ENCODE results near the gene PFN4. TPM values are rescaled to one million over a fixed set of nuclear protein-coding genes. Genes with fewer than 3 reads are reported as not detected.

Gene PFN4
- total RNA-seq = 0.39 TPM in 1 of 2 replicates, not detected in the other

GRCh38 chr2:24123195-24123921 is at the start of gene PFN4, which contains the start of gene FAM228B:
TSS of gene PFN4 (minus strand) at chr2:24123334. CDS start at chr2:24122535, 799 bp downstream.
TSS of gene FAM228B (plus strand) at chr2:24123469. CDS start at chr2:24124362, 893 bp downstream.

GRCh38 chr2:24084386-24085199 is 38.5 kb downstream of the PFN4 start, which contains the start of gene TP53I3:
TSS of gene TP53I3 (minus strand) at chr2:24084834. CDS start at chr2:24084326, 508 bp downstream.

GRCh38 chr2:24075915-24076848 is 47.0 kb downstream of the PFN4 start, which contains the start of gene SF3B6:
TSS of gene SF3B6 (minus strand) at chr2:24076326. CDS start at chr2:24076229, 97 bp downstream.

Other genes starting within 250 kb of the PFN4 start
- 3.5 and 3.9 TPM in 2 replicates for gene ATAD2B, start 196.2 kb downstream of the PFN4 start, total RNA-seq
- gene UBXN2A, start 182.9 kb downstream of the PFN4 start, total RNA-seq = 9.9 and 12.3 TPM in 2 replicates
- not detected in 2 replicates for gene MFSD2B, start 113.2 kb downstream of the PFN4 start, total RNA-seq
- 5.6 and 8.1 TPM in 2 replicates for gene WDCP, start 75.9 kb downstream of the PFN4 start, total RNA-seq
- 12.2 and 23.0 TPM in 2 replicates for gene FKBP1B, start 73.6 kb downstream of the PFN4 start, total RNA-seq
- gene SF3B6, start 47.0 kb downstream of the PFN4 start, total RNA-seq = 264 and 278 TPM in 2 replicates
- 40.8 and 43.4 TPM in 2 replicates for gene TP53I3, start 38.5 kb downstream of the PFN4 start, total RNA-seq
- gene FAM228B, start 135 bp upstream of the PFN4 start, total RNA-seq = 2.4 and 3.6 TPM in 2 replicates
- not detected in 2 replicates for gene FAM228A, start 51.7 kb upstream of the PFN4 start, total RNA-seq
- 15.2 and 23.5 TPM in 2 replicates for gene ITSN2, start 237.2 kb upstream of the PFN4 start, total RNA-seq

All from hair follicular keratinocyte (primary cell).